NCI-H510A treated with DMSO at 0.1 percent for 48 hours (cell line): ENCODE measurements around the gene TANC1.

Source experiments
- DNase-seq: peaks from one replicate; lab custom pipeline; 2025; lab: John Stamatoyannopoulos, UW

Gene TANC1

DNA sequence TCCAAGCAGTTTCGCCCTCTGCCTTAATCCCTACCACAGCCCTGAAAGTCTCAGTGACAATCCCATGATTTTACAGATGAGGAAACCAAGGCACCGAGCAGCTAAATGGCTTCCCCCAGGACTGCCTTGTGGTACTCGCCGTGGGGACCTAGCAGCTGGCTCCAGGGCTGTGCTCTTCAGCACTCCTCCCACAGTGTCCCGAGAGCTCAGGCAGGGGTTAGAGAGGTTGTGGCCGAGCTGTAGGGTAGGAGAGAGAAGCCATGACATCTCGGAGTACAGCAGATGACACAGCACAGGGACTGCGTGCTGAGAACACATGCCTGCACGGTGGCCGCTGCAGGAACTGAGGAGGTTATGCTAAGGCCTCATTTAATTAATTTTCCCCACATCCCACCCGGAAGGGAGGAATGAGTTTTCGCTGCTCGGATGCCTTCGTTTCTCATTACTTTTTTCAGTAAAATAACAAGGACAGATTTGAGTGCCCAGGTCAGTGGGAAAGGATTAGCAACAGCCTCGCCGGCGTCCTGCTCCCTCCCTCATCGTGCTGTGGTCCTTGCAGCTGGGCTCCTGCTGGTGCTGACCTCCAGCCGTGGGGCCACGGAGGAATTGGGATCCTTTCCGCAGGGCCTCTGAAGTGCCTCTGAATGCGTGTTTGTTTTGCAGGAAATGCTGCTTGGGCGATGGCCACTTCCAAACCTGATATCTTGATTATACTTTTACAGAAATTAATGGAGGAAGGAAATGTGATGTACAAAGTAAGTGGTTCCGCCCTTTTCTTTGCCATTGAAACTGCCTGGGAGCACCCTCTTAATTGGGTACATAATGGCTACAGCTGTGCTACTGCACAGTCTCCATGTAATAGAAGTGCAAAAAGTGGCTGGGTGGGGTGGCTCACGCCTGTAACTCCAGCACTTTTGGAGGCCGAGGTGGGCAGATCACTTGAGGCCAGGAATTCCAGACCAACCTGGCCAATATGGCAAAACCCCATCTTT is 256.9 kb downstream of the TANC1 start:
- no peak for DNase-seq

GRCh38 chr2:159226059-159226461 is 257.6 kb downstream of the TANC1 start:
- peak; percentile 49 for DNase-seq

DNA sequence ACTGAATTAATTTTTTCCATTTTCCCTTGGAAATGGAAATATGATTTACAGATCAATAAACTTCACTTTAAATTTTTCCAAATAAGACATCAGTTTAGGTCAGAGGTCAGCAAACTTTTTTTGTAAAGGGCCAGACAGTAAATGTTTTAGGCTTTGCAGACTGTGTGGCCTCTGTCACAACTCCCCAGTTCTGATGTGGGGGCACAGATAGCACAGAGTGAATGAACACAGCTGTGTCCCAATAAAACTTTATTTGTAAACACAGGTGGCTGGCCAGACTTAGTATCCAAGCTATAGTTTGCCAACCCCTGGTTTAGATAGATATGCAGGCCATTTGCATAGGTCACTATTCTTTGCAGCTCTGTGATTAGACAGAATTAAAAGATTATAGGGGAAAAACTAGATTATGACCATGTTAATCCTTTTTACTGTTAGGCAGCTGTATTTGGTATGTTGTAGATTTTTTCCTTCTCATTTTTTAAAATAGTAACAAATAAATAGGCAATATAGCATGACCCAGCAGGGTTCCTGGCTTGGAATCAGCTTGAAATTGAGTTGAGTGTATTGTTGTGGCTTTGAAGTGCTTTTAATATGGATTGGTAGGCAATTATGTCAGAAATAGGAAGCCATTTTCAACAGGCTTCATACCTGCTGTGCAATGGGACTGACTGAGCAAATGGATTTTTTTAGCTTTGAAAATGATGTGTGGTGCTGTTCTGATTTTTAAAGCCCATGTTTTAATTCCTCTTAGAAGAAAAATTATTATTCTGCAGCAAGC is 258.4 kb downstream of the TANC1 start:
- DNase-seq = peak; percentile 11

DNA sequence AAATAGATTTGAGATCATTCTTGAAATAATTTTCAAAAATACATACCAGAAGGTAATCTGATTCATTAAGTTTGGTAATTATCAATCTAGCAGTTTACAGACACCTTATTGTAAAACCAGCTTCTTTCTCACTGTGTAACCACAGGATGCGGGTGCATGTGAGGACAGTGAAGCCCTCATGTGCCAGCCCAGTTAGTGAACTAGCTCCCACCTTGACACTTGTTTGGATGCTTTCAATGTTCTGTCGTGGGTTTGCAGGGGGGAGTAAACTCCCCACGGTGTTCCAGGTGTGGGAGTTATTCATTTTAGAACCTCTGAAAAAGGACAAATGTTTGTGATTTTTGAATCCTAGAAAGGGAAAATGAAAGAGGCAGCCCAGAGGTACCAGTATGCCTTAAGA is 259.0 kb downstream of the TANC1 start:
- no peak for DNase-seq

DNA sequence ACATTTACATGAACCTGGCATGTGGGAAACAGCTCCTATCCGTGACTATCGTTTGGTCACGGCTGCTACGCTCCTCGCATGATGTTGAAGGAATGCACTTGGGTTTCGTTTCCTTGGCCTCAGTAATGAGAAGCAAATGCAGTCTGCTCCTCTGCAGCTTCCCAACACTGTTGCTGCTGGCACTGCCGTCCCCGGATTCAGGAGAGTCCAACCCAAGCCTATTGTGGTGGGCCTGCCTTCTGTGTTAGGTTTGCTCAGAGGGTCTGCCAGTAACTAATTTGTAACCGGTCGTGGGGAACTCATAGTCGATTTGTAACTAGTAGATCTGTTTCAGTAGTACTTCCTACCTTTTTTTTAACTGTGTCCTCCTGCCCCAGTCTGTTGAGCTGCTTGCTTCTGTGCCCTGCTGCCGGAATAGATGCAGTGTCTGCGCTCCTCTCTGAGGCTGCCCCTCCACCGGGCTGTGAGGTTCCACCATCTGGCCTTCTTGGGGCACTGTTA is 259.7 kb downstream of the TANC1 start:
- DNase-seq = no peak

DNA sequence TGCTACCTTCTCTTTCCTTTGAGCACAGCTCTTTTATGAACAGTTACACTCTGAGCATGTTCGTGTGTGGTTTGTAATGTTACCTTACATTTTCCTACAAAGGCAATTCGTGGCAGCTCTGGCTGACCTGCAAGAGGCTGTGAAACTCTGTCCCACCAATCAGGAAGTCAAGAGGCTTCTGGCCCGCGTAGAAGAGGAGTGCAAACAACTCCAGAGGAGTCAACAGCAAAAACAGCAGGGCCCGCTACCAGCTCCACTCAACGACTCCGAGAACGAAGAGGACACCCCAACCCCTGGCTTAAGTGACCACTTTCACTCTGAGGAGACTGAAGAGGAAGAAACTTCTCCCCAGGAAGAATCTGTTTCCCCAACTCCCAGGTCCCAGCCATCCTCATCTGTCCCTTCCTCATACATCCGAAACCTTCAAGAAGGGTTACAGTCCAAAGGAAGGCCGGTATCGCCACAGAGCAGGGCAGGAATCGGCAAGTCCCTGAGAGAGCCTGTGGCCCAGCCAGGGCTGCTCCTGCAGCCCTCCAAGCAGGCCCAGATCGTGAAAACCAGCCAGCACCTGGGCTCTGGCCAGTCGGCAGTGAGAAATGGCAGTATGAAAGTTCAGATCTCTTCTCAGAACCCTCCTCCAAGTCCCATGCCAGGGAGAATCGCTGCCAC is 261.2 kb downstream of the TANC1 start:
- DNase-seq = peak; percentile 55

DNA sequence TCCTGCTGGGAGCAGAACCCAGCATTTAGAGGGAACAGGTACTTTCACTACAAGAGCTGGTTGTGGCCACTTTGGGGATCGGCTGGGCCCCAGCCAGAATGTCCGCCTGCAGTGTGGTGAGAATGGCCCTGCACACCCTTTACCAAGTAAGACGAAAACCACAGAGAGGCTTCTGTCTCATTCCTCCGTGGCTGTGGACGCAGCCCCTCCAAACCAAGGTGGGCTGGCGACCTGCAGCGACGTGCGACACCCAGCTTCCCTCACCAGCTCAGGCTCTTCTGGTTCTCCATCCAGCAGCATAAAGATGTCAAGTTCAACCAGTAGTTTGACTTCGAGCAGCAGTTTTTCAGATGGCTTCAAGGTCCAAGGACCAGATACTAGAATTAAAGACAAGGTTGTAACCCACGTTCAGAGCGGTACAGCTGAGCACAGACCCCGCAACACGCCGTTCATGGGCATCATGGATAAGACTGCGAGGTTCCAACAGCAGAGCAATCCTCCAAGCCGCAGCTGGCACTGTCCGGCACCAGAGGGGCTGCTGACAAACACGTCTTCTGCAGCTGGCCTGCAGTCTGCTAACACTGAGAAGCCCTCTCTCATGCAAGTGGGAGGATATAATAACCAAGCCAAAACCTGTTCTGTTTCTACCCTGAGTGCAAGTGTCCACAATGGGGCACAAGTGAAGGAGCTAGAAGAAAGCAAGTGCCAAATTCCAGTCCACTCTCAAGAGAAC is 261.9 kb downstream of the TANC1 start:
- DNase-seq = no peak

DNA sequence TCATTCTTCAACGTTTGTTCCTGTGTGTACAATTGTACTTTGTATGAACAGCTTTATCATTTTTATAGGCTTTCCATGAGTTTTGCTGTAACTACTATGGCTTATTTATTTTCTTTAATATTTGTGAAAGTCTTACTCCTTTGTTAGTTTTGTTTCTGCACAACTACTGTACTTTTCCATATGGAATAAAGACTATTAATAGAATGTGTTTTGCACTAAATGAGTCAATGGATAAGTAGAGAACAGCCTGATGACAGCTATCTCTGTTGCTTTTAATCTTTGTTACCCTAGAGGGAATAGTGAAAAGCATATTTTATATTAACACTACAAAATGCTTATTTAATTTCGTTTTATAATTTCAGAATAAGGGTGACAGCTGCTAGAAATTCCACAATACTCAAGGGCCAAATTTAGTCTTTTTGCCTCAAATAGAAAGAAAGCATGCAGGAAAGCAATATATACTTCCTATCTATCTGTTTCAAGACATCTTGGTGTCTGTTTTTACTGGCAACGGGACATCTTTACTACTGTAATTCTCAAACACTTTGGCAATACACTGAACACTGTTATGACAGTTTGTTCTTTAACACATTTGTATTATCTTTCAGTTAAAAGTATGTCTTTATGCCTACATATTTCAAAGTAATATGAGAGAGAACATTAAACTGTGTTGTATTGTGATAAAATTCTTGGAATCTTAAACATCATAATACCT is 264.2 kb downstream of the TANC1 start:
- DNase-seq = no peak

- DNase-seq = no peak
These were observed 266.4 kb downstream of the TANC1 start for GRCh38 chr2:159234868-159235267.

DNA sequence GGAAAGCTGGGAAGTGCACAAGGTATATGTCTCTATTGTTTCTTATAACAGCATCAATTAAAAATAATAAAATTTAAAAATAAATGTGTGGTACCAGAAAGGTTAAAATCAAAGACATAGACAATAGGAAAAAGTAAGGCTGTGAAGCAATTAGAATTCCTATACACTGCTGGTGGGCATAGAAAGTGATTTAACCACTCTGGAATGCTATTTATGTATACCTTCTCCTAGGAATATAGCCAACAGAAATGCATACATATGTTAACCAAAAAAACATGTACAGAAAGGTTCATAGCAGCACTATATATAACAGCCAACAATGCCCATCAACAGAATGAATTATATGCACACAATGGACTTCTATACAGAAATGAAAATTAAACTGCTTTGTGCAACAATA is 275.1 kb downstream of the TANC1 start:
- DNase-seq = no peak

GRCh38 chr2:159246325-159246988 is 278.0 kb downstream of the TANC1 start:
- DNase-seq = no peak

DNA sequence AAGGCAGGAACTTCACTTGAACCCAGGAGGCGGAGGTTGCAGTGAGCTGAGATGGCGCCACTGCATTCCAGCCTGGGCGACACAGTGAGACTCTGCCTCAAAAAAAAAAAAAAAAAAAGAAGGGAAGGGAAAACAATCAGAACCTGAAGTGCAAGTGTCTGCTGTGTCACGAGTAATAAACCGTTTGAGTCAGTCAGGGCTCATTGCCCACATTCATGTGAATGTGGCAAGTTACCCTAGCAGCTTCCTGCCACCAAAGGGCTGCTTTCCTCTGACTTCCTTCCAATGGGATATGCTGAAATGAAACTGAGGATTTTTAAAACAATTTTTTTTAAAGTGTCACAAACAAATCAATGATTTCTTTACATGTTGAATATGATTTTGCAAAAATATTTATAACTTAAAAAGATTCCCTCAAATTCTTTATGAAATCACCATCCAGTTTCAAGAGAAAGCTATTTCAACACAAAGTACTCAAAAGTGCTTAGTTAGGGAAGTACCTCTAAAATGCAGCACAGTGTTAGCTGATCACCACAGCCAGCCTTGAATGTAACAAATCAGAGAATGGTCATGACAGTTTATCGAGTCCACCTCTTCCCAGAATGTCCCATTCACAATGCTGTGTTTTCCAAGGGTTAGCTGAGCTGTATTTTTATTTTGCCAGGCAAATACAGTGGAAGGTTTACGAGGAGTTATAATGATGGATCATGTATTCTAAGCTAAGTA is 281.7 kb downstream of the TANC1 start:
- DNase-seq = peak; percentile 20

DNA sequence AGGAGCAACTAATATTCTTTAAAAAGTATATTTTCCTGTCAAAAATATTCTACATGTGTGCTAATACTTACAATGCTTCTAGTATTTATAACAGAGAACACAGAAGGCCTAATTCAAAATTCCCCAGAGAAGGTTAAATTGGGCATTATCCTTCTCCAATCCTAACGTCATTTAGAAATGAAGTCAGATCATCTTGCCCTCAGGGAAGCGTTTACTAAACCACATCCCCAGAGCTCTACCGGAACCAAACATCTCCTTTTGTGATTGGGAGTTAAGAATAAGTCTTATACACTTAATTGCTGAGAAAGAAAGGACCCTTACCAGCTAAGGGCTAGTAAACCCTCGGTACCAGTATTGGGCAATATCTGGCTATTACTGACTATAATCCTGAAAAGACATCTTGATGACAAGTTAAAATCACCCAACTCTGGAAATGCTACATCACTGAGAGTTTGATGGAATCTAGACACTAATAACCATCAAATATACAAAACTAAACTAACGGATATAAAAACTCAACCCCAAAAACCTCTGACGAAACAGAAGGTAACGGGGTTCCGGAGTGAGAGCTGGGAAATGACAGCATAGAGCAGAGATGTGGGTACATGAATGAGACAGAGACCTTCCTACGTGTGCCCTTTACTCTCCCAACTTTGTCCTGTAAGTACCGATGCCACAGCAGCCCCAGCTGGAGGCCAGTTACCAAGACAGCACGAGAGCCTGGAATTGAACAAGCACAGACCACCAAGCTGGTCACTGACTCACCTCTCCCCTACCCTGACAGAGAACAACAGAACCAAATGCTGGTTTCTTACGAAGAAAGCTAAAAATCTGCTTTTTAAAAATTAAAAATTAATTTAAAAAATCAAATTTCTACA is 283.1 kb downstream of the TANC1 start:
- DNase-seq = no peak

- DNase-seq = no peak
These were observed 284.5 kb downstream of the TANC1 start for GRCh38 chr2:159252905-159253304.

DNA sequence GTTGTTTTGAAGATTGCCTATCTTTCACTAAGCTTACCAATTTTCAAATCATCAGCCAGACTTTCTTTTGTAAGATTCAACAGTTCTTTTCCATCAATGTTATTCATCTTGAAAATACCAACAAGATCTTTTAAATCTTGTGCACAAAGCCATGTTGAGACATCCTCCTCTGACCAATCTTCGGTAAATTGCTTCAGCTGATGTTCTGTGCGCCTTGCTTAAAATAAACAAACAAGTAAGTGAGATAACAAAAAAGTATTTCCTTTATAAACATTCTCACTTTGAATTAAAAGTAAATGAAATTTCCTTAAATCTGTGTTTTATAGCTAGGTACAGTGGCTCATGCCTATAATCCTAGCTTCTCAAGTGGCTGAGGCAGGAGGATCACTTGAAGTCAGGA is 287.7 kb downstream of the TANC1 start:
- no peak for DNase-seq

DNA sequence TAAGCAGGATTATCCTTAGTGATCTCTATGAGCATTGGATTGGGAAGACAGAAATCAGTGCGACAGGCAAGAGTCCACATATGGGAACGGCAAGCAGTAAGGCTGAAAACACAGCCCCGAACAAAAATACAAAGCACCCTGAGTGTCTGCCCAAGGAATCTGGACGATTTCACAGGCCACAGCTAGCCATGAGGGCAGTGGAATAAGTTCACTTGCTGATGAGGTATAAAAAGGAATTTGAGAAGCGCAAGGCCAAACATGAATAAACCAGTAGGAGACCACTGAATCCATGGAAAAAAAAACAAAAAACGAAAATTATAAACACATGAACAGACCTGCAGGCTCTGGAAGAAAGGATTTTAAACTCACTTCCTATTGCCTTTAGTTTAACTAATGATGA is 293.8 kb downstream of the TANC1 start:
- no peak for DNase-seq

GRCh38 chr2:159262904-159263303 is 294.5 kb downstream of the TANC1 start:
- DNase-seq = no peak

DNA sequence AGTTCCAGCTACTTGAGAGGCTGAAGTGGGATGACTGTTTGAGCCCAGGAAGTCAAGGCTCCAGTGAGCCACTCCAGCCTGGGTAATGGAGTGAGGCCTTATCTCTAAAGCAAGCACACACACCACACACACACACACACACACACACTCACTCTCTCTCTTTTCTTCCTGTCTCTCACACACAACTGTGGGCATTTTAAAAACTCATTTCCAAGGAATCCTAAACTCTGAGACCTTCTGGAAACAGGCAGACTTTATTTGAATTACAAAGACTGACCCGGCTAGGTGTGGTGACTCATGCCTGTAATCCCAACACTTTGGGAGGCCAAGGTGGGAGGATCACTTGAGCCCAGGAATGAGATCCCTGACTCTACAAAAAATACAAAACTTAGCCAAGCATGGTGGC is 296.7 kb downstream of the TANC1 start:
- no peak for DNase-seq

DNA sequence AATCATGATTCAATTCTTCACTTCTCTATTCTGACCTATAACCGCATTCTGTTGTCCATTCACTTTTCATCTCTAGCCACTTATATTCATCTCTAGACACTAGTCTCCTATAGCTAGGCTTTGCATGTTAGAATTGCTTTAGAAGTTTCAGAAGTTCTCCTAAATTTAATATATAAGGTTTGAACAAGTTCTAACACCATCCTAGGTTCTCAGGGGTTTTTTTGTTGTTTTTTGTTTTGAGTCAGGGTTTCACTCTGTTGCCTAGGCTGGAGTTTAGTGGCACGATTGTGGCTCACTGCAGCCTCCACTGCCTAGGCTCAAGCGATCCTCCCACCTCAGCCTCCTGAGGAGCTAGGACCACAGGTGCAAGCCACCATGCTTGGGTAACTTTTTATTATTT is 298.1 kb downstream of the TANC1 start:
- DNase-seq = no peak
